Measurements from ENCODE around the gene ZNF385C.

Gene ZNF385C

GRCh38 chr17:42075789-42076188, 22.5 kb downstream of the ZNF385C start:
- DNase-seq: no peak

GRCh38 chr17:42072323-42073187, 25.7 kb downstream of the ZNF385C start:
- no peak for DNase-seq

DNA sequence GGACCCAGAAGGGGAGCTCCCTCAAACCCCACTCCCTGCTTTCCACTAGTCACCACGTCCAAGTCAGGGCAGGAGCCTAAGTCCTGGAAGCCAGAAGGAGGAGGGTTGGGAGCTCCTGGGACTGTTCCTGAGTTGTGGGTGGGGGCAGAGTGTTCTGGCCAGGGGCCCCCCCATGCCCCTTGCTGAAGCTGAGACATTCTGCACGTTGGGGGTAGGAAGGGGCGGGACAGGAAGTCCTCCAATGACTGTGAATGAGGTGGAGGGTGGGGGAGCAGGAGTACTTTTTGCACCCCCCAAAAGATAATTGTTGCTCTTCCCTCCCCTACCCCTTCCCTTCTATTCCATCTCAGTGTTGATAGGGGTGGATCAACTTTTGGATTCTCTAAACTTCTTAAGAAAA, 26.5 kb downstream of the ZNF385C start:
- DNase-seq: no peak

- no peak for DNase-seq
These were observed 29.3 kb downstream of the ZNF385C start for GRCh38 chr17:42068979-42069378.

GRCh38 chr17:42067371-42068091, 30.7 kb downstream of the ZNF385C start:
- DNase-seq: peak; percentile 43 to 65 (median 58)

DNA sequence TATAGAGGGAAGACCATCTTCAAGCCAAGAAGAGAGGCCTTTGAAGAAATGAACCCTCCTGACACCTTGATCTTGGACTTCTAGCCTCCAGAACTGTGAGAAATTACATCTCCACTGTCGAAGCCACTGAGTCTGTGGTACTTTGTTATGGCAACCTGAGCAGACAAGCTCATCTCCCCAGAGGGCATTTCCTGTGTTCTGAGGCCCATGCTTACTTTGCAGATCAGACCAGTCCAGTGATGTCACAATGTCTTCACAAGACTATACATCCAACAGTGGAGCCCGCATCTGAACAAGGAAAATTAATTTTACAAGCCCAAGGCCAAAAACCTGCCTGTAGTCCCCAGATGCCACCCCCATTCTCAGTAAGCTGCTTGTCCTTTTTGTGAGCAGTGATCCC, 33.1 kb downstream of the ZNF385C start:
- DNase-seq: no peak

GRCh38 chr17:42062681-42063080, 35.6 kb downstream of the ZNF385C start:
- no peak for DNase-seq

- DNase-seq: no peak
These were observed 36.4 kb downstream of the ZNF385C start for GRCh38 chr17:42061646-42062487.

- no peak for DNase-seq
These were observed 38.0 kb downstream of the ZNF385C start for GRCh38 chr17:42060231-42060630.

DNA sequence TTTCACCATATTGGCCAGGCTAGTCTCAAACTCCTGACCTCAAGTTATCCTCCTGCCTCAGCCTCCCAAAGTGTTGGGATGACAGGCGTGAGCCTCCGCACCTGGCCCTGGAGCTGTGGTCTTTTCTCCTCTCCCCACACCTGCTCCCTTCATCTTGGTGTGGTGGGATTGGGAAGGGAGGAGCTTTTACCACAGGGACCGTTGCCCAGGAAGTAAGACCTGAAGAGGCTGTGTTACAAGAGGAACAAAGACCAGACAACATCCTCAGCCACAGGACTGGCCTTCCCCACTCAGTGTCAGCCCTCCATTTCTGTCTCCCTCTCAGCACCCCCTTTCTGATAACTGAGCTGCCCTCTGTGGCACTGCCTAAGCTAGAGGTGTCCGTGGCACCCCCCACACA, 38.5 kb downstream of the ZNF385C start:
- no peak for DNase-seq

DNA sequence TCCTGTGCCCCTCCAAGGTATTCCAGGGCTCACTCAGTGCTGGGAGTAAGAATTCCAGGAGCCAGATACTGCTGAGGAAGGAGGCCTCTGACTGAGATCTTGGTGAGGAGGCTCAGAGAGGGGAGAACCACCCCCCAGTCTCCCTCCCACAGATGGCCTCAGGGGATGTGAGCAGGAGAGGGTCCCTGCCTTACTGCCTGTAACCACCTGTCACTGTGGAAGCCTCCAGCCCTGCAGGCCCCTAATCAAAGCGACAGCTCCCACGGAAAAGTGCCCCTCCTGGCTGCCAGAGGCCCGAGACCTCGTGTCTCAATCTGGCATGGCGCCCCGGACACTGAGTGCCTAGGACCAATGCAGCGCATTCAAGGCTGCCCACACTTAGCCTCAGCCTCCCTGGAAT, 40.2 kb downstream of the ZNF385C start:
- no peak for DNase-seq

- no peak for DNase-seq
These were observed 41.6 kb downstream of the ZNF385C start for GRCh38 chr17:42056635-42057034.

- no peak for DNase-seq
These were observed 42.8 kb downstream of the ZNF385C start for GRCh38 chr17:42055496-42055895.

DNA sequence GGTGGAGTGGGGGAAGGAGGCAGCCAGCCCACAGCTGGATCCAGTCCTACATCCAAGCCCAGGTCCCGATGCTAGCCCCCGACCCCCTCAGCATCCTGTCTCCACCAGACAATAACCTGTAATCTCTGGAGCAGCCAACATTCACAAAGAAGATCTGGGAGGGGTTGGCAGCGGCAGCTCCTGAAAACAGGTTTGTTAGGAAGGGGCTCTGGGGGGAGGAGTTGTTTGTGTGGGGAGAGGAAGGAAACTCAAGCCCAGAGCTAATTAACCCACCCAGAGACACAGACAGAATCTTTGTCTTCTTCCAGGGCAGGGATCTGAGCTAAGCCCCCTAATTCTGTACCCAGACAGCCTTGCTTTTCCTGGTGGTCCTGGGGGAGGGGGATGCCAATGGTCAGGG, 43.2 kb downstream of the ZNF385C start:
- no peak for DNase-seq

DNA sequence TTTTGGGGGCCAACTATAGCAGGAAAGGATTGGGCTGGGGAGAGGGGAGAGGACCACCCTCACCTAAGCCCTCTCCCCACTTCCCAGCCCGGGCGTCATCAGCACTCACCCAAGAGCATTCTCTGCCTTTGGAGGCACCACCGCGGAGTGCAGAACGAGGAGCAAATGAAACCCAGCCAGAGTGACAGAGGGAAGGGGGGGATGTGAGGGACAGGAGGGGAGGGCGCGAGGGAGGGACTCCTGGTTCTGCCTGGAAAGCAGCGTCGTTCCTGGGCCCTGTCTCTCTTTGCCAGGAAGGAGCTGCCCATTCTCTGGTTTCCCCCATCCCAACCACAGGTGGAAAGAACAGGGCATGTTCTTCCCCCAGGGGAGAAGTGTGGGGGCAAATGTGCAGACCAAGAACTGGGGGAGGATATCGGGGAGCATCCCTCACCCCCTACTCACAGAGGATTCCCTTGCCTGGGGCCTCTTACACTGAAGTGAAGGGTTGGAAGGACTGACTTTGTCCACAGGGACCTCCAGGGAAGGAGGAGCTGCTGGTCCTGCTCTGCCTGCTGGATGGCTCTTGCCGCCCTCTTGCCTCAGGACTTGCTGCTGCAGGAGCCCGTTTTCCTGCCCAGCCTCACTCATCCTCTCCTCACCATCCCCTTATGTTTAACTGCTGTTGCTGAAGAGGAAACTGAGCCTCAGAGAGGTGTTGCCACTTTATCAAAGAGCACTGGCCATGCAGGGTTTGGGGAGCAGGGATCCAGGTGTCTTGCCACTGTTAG, 44.4 kb downstream of the ZNF385C start:
- no peak for DNase-seq

DNA sequence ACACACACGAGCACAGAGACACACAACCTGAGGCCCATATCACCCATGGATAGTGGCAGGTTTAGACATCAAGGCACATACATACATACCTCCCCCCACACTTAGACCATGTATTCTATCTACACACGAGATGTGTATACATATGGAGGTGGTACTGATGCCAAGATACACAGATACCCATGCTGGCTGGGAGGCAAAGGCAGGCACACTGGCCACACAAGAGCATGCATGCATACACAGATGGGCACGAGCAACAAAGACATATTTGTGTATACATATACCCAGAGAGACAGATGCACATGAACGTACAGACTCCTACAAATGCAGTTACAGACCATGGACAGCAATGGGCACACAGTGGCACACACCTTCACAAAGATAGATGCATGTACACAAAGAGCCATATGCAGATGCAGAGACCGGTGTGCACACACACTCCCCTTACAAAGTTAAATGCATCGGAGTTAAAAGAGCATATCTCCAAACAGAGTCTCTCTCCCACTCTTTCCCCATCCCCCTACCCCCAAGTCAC, 45.9 kb downstream of the ZNF385C start:
- DNase-seq: no peak

DNA sequence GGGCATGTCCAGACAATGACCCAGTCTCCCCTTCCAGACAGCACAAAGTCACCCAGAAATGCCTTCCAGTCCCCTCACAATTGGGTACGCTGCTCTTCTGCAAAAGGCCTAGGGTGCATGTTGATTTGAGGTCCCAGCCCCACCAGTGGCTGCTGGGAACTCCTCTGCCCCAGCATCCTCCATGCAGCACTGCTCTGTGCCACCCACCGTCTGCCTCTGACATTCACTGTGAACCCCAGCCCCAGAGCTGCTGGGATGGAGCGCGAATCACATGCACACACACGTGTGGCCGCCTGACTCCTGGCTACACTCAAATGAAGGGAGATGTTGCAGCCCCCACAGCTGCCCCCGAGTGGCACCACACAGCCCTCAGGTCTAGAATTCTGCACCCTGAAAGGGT, 46.6 kb downstream of the ZNF385C start:
- no peak for DNase-seq

GRCh38 chr17:42051013-42051400, 47.3 kb downstream of the ZNF385C start:
- no peak for DNase-seq

GRCh38 chr17:42050393-42051012, 47.8 kb downstream of the ZNF385C start, which contains the start of gene C17orf113:
C17orf113 (minus strand) TSS chr17:42050601; CDS start chr17:42043376, 7,225 bp downstream.
- DNase-seq: peak in 3 of 4 experiments; percentile 17 to 64 (median 25)

GRCh38 chr17:42049834-42050392, 48.4 kb downstream of the ZNF385C start:
- no peak for DNase-seq

- DNase-seq: no peak
These were observed 50.9 kb downstream of the ZNF385C start for GRCh38 chr17:42047343-42047742.

Measured in activated naive CD4-positive, alpha-beta T cell (primary cell).